ENCODE results near the gene MAEA. TPM values are rescaled to one million over a fixed set of nuclear protein-coding genes. Genes with fewer than 3 reads are reported as not detected.
"Not testable (repeated sequence)": the region's sequence is repeated elsewhere in the genome, so short reads cannot be mapped to it uniquely, and the experiment has no call there.

The MAEA gene
- total RNA-seq, 1 experiment from 2014 or later = 19.1 TPM

DNA sequence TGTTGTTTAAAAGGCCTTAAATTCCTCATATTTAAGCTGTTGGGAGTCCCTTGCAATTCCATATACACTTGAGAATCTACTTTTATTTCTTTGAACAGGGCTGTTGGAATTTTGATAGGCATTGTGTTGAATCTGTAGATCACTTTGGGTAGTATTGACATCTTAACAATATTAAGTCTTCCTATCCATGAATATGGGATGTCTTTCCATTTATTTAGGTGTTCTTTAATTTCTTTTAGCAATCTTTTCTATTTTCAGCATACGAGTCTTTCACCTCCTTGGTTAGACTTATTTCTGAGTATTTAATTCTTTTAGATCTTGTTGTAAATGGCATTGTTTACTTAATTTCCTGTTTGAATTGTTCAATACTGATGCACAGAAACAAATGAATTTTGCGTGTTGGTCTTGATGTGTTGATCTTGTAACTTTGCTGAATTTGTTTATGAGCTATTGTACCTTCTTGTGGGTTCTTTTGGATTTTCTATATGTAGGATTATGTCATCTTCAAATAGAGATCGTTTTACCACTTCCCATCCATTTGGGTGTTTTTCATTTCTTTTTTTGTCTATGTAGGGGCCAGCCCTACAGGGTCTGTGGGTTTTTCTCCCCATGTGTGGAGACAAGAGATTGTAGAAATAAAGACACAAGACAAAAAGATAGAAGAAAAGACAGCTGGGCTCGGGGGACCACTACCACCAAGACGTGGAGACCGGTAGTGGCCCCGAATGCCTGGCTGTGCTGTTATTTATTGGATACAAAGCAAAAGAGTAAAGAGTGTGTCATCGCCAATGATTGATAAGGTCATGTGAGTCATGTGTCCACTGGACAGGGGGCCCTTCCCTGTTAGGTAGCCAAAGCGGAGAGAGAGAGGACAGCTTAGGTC, 22.6 kb upstream of the MAEA start:
- DNase-seq (ENCODE audit: low read depth) = no peak
- in situ Hi-C loops (cut with HindIII; ENCODE audit: low pct_unique_long_range_greater_than_20kb, low sequenced_read_pairs) = no loop called here

DNA sequence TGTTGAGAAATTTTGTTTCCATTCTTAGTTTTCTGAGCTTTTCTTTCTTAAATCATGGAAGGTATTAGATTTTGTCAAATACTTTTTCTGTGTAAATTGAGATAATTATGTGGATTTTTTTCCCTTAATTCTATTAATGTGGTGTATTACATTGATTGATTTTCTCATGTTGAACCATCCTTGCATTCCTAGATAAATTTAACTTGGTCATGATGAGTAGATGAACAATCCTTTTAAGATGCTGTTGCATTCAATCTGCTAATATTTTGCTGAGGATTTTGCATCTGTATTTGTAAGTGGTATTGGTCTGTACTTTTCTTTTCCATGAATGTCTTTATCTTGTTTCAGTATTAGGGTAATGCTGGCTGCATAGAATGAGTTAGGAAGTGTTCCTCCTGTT, 20.5 kb upstream of the MAEA start:
- in situ Hi-C loops (cut with HindIII; ENCODE audit: low pct_unique_long_range_greater_than_20kb, low sequenced_read_pairs) = no loop called here
- DNase-seq (ENCODE audit: low read depth) = no peak

DNA sequence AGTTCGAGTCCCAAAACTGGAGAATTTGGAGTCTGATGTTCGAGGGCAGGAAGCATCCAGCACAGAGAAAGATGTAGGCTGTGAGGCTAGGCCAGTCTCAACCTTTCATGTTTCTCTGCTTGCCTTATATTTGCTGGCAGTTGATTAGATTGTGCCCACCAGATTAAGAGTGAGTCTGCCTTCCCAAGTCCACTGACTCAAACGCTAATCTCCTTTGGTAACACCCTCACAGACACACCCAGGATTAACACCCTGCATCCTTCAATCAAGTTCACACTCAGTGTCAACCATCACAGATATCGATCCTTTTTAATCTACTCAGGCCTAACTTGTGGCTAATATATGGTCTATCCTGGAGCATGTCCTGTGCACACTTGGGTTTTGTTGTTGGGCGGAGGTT, 18.0 kb upstream of the MAEA start:
- in situ Hi-C loops (cut with HindIII; ENCODE audit: low pct_unique_long_range_greater_than_20kb, low sequenced_read_pairs) = no loop called here

DNA sequence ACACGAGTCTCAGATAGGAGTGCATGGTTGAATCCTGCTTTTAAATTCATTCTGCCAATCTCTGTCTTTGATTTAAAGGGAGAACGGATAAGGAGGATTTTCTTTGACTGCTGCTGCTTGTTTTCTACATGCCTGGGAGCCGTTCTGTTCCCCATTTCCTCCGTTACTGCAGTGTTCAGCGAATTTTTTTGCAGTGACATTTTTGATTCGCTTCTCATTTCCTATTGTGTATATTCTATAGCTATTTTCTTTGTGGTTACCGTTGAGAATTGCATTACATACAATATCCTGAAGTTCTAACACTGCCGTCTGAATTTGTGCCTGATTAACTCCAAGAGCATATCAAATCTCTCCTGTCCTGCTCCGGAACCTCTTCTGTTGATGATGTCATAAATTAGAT, 14.8 kb upstream of the MAEA start:
- no peak for DNase-seq (ENCODE audit: low read depth)
- in situ Hi-C loops (cut with HindIII; ENCODE audit: low pct_unique_long_range_greater_than_20kb, low sequenced_read_pairs) = no loop called here

More for the DNA sequence above, 18.0 kb upstream of the MAEA start:
- DNase-seq (ENCODE audit: low read depth) = no peak

DNA sequence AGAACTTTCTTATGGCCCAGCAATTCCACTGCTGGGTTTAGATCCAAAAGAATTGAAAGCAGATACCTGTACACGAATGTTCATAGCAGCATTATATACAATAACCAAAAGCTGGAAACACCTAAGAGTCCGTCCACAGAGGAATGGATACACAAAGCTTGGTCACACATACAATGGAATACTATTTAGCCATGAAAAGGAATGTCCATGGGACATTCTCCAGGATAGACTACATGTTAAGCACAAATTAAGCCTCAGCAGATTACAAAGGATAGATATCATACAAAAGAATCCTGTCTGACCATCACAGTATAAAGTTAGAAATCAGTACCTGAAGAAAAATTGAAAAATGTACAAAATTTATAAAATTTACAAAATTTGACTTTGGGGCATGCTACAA, 12.7 kb upstream of the MAEA start:
- in situ Hi-C loops (cut with HindIII; ENCODE audit: low pct_unique_long_range_greater_than_20kb, low sequenced_read_pairs) = no loop called here
- DNase-seq (ENCODE audit: low read depth) = no peak

DNA sequence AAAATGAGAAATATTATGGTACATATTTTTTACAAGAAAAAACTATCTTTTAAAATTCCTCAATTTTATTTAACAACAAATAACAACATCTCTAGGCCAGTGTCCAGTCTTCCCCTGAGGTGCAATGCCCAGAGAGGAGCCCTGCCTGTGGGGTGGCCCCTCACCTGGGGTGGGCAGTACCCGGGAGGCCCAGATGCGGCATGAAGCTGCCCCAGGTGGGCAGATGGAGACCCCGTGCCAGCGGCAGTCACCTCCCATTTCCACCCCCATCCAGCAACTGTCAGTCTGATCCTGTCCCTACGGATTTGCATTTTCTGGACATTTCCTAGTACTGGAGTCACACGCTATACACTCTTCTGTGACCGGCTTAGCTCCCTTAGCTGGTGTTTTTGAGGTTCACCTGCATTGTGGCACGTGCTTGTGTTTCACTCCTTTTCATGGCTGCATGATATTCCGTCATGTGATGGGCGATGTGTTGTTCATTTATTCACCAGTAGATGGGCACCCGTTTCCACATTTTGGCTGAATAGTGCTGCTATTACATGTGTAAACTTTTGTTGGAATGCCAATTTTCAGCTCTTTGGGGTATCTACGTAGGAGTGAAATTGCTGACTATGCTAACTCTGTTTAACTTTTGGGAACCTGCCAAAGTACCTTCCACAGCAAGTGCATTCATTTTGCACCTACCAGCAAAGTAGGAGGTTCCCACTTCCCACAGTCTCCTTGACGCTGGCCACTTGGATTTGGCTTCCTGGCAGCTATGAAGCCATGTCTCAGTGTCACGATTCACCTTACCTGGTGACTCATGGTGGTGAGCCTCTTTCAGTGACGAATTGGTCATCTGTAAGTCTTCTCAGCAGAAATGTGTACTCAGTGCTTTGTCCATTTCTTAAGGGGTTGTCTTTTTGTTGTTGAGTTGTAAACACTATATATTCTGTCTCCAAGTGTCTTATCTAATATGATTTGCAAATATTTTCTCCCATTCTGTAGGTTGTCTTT, 11.7 kb upstream of the MAEA start:
- in situ Hi-C loops (cut with HindIII; ENCODE audit: low pct_unique_long_range_greater_than_20kb, low sequenced_read_pairs) = no loop called here
- peak; percentile 25 for DNase-seq (ENCODE audit: low read depth)

DNA sequence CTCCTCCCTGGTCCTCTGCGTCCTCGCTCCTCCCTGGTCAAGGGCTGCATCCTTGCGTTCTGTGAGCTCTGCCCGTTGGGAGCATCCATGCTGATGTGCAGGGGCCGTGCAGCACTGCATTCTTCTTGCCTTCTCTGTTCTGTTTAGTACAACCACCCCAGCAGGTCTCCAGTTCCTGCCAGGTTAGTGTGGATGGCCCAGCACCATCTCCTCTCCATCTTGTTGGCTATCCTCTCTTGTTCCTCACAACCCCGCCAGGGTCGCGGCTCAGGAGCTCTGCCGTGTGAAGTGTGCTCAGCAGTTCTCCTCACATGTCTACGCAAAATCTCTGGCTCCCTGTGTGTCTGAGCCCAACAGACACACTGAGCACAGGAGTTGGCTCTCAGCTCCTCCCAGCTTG, 10.4 kb upstream of the MAEA start:
- no peak for DNase-seq (ENCODE audit: low read depth)
- in situ Hi-C loops (cut with HindIII; ENCODE audit: low pct_unique_long_range_greater_than_20kb, low sequenced_read_pairs) = no loop called here

DNA sequence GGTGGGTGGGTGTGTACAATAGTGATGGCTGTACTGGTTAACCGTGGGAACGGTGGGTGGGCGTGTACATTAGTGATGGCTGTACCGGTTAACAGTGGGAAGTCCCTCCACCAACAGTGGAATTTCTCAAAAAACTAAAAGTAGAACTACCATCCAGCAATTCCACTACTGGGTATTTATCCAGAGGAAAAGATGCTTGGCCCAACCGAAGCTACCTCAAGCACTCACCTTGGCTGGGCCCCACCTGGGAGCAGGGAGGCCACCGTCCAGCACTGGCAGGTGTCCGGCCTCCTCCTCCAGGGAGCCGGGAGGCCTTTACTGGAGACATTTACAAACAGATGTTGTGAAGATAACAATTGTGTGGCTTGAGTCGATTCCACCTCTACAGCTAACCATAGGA, 6.0 kb upstream of the MAEA start:
- in situ Hi-C loops (cut with HindIII; ENCODE audit: low pct_unique_long_range_greater_than_20kb, low sequenced_read_pairs) = no loop called here
- DNase-seq (ENCODE audit: low read depth) = no peak

DNA sequence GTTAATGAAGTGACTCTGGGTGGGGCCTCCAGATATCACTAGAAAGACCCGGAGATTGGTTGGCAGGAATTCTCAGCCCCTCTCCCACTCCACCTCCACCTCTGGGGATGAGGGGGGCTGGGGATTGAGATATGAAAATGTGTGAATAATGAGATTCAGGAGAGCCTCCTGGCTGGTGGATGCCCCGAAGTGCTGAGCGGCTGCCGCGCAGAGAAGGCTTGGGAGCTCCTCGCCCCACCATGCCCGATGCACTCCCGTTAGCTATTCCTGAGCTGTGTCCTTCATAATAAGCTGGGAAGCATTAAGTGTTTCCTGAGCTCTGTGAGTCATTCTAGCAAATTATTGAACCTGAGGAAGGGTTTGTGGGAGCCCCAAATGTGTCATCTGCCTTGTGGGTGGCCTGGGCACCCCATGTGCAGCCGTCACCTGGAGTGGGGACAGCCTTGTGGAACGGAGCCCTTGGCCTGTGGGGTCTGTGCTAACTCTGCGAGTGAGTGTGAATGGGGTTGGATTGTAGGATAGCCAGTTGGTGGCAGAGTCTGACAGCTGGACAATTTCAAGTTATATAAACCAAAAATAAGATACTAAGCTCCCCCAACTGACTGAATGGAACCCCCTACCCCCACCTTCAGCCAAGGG, 4.4 kb upstream of the MAEA start:
- DNase-seq (ENCODE audit: low read depth) = no peak
- in situ Hi-C loops (cut with HindIII; ENCODE audit: low pct_unique_long_range_greater_than_20kb, low sequenced_read_pairs) = no loop called here

DNA sequence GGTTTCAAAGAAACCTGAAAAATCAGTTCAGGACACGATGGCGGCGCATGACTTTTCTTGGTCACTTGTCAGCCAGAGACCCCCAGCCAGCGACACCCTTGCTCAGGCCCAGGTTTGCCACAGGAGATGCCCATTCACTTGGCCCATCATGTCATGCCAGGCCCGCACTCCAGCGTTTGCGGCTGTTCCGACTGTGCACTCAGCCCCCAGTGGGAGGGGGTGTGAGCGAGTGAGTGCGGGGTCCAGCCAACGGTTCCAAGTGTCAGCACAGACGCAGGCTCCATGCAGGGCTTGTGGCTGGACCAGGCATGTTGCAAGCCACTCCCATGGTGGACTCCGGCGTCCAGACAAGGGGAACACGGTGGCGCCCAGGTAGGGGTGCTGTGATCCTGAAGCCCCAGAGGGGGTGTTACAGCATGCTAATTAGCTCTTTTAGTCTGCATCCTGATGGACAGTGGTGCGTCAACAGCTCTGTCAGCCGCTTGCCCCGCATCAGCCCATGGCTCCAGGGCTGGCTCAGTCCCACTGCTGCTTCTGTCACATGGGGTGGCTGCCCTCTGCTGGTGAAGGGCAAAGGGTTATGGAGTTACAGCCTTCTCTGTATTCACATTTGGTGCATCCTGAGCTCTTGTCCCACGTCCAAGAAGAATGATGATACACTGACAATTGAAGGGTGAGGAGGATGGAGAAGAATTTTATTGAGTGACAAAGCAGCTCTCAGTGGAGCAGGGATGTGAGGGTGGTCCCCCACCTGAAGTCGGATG, 3.7 kb upstream of the MAEA start:
- no peak for DNase-seq (ENCODE audit: low read depth)
- in situ Hi-C loops (cut with HindIII; ENCODE audit: low pct_unique_long_range_greater_than_20kb, low sequenced_read_pairs) = no loop called here

DNA sequence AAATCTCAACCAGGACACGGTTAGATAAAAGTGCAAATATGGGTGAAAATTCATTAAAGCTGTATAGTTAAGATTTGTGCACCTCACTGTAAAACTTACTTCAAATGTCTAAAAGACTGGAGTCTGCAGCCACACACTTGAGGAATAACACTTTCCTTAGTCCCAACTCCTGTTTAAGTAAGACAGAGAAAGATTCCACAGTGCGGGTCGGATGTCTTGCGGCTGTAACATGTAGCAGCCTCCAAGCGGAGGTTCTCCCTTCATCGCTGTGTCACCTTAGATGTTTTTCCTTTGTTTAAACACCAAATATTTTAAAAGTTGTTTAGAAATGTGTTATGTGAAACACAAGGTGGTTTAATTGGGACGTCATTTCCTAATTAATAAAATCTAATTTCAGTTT, 905 bp upstream of the MAEA start:
- in situ Hi-C loops (cut with HindIII; ENCODE audit: low pct_unique_long_range_greater_than_20kb, low sequenced_read_pairs) = no loop called here
- no peak for DNase-seq (ENCODE audit: low read depth)

DNA sequence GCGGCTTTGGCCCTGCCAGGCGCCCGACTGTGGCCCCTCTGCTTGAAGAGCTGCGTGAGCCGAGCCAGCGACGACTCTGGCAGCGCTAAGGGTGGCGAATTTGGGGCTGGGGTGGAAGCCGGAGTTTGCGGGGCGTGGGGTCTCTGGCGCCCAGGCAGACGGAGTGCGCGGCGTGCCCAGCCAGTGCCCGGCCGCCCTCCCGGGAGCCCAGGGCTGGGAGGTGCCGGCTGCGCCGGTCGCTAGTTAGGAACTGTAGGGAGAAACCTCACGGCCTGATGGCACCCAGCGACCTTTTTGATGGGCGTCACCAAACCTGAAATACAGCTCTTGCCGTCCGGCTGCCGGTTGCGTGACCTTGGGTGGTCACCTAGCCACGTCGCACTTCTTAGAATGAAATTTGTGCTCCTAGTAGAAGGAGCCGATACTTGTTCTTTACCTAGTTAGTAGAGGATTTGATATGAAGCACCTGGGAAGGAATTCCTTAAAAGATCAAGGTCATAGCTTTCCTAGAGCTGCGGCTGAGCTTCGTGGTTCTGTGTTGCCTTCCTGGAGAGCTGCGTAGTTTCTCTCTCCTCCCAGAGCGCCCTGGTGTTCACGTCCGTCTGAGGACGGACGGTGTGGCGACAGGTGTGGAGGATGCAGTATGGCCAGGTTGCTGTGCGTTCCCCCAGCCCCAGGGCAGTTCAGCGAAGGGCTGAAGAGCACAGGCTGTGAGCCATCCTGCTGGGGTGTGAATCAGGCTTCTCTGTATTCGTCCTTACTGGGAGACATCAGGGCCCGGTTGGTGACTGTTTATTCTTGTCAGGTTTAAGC, 680 bp downstream of the MAEA start:
- DNase-seq (ENCODE audit: low read depth) = no peak
- in situ Hi-C loops (cut with HindIII; ENCODE audit: low pct_unique_long_range_greater_than_20kb, low sequenced_read_pairs) = no loop called here

DNA sequence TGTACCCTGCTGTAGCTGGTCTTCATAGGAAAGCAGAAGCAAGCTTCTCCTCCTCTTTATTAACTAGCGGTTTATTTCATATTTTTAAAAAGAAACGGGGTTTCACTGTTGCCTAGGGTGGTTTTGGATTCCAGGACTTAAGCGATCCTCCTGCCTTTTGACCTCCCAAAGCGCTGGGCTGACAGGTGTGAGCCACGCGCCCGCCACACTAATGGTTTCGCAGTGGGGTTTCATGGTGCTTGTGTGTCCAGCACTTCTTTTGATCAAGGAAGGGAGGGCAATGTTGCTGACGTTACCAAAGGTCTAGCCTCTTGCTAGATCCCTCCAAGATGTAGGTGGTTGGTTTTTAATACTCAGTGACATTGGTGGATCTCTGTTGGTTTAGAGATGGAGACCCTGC, 1.4 kb downstream of the MAEA start:
- in situ Hi-C loops (cut with HindIII; ENCODE audit: low pct_unique_long_range_greater_than_20kb, low sequenced_read_pairs) = no loop called here
- no peak for DNase-seq (ENCODE audit: low read depth)

DNA sequence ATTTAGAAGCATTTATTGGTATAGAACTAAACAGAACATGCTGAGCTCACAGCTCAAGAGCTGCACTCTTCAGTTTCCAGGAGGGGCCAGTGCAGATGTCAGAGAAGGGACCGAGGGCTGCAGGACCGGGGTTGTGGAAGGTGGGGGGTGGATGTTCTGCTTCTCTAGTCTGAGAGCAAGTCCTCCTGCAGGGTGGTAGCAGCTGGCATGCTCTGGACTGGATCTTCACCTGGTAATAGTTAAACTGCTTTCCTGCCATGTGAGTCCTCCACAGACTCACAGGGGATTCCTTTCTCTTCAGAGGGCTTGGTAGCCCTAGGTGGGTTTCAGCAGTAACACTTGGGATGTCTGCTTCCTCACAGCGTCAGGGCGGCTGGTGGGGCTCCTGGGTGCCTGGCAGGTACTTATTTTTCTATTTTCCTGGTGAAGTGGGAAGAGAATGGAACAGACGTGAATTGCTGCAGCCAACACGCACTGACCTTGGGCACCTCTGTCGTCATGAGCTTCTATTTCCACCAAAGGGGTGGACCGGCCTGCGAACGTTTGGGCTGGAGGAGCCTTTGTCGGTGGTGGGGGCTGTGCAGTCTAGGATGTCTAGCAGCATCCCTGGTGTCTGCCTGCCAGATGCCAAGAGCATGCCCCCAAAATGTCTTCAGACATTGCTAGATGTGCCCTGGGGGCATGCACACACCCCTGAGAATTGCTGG, 2.5 kb downstream of the MAEA start:
- in situ Hi-C loops (cut with HindIII; ENCODE audit: low pct_unique_long_range_greater_than_20kb, low sequenced_read_pairs) = no loop called here

DNA sequence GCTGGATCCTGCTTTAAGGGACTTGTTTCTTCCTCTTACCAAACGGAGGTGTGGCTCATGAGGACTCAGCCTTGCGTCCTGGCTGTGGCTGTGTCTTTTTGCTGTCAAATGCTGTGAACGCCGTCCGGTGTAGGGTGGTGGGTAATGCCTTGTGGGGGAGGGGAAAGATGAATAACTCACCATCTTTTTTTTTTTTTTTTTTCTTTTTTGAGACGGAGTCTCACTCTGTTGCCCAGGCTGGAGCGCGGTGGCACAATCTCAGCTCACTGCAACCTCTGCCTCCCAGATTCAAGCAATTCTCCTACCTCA, 3.0 kb downstream of the MAEA start:
- in situ Hi-C loops (cut with HindIII; ENCODE audit: low pct_unique_long_range_greater_than_20kb, low sequenced_read_pairs); DNase-seq (ENCODE audit: low read depth): not testable (repeated sequence)

More for the DNA sequence above, 2.5 kb downstream of the MAEA start:
- no peak for DNase-seq (ENCODE audit: low read depth)

DNA sequence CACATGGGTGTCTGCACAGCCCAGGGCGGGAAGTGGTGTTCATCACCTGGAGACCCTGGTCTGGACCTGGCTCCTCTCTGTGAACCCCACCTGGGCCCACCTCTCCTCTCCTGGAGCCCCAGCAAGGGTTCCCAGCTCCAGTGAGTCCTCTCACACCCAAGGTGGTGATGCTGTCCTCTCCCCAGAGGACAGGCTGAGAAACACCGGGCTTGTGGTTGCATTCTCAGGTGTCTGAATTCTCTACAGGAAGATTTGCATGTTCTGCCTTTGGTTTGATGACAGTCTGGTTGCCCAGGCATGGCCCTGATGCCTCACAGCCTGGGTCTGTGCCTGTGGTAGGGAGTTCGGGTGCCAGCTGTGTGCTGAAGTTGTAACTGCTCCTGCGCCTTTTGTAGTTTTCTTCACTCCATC, 3.8 kb downstream of the MAEA start:
- in situ Hi-C loops (cut with HindIII; ENCODE audit: low pct_unique_long_range_greater_than_20kb, low sequenced_read_pairs) = no loop called here
- no peak for DNase-seq (ENCODE audit: low read depth)

DNA sequence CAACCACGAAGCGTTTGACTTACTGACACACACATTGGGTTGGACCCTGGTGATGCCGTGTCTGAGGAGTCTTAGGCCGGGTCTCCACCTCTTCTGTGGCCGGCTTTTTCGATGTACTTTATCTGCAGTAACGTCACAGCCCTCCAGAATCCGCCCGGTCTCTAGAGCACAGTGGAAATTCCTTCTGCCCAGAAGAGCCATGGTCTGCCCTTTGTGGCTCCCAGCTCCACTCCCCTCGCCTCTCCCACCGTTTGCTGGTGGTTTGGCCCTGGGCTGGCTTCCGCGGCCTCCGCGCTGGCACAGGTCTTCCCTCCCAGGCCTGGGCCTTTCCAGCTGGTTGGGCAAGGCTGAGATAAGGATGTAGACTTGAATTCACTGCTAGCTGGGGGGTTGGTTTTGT, 4.3 kb downstream of the MAEA start:
- in situ Hi-C loops (cut with HindIII; ENCODE audit: low pct_unique_long_range_greater_than_20kb, low sequenced_read_pairs) = no loop called here
- DNase-seq (ENCODE audit: low read depth) = no peak

Measured in Caki2 (cell line).